RCC 7860 (cell line): ENCODE data around the gene AP1G2.
"Not testable (repeated sequence)": the region's sequence is repeated elsewhere in the genome, so short reads cannot be mapped to it uniquely, and the experiment has no call there.

ENCODE experiments used
- DNase-seq: peaks from one replicate; pipeline ENCODE4 v3.0.0-alpha.2; 2015; ENCODE audit warnings: low spot score
- FAIRE-seq: peaks from 2 replicates; lab custom pipeline; 2012; peaks lifted over from hg19 to GRCh38; lab: Jason Lieb, UNC

AP1G2 gene

DNA sequence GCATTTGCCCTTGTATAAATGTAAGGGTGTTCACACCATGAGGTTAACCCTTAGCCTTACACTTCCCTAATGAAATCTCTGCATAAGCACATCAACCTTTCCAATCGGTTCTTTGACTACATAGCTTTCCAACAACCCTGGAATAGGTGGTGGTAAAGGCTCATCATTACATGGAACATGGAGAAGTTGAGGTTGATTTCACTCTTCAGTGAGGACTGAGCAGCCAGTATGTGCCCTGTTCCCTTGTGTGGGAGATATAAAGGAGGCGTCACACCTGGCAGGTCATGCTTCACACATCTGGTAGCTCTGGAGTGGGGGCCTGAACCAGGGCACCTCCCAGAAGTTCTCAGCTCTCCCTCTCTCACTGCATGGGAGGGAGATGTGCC, 32.7 kb upstream of the AP1G2 start:
- no peak for DNase-seq

GRCh38 chr14:23594191-23594590, 26.6 kb upstream of the AP1G2 start:
- FAIRE-seq, DNase-seq: not testable (repeated sequence)

More for the DNA sequence above, 32.7 kb upstream of the AP1G2 start:
- FAIRE-seq = no peak

DNA sequence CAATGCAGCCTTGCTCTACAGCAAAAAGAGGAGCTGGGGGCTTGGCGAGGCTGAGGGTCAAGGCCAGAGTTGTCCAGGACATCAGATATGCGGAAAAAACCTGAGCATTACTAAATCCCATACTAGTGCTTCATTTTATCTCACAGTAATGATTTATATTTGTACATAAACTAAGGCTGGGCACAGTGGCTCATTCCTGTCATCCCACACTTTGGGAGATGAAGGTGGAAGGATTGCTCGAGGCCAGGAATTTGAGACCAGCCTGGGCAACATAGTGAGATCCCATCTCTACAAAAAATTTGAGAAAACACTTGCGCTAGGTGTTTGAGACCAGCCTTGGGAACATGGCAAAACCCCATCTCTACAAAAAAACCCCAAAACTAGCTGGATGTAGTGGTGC, 22.6 kb upstream of the AP1G2 start:
- FAIRE-seq = no peak

GRCh38 chr14:23589606-23590005, 22.0 kb upstream of the AP1G2 start:
- DNase-seq (no peak), FAIRE-seq (no peak)

More for the DNA sequence above, 22.6 kb upstream of the AP1G2 start:
- no peak for DNase-seq

GRCh38 chr14:23588884-23589598, 21.4 kb upstream of the AP1G2 start:
- FAIRE-seq = no peak

GRCh38 chr14:23584527-23585203, 17.1 kb upstream of the AP1G2 start:
- not testable (repeated sequence) for DNase-seq, FAIRE-seq

More at GRCh38 chr14:23588884-23589598, 21.4 kb upstream of the AP1G2 start:
- peak; percentile 54 for DNase-seq

GRCh38 chr14:23583761-23584526, 16.4 kb upstream of the AP1G2 start:
- FAIRE-seq, DNase-seq: not testable (repeated sequence)

- FAIRE-seq (no peak), DNase-seq (no peak)
Observed at GRCh38 chr14:23582906-23583760, 15.5 kb upstream of the AP1G2 start.

DNA sequence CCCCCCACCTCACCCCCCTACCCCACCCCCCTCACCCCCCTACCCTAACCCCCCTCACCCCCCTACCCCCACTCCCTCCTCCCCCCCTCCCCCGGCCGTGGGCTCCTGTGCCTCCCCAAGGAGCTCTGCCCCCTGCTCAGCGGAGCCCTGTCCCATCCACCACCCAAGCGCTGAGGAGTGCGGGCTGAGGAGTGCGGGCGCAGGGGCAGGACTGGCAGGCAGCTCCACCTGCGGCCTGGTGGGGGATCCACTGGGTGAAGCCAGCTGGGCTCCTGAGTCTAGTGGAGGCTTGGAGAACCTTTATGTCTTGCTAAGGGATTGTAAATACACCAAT, 13.3 kb upstream of the AP1G2 start:
- no peak for FAIRE-seq
- DNase-seq = no peak

GRCh38 chr14:23580152-23580926, 12.7 kb upstream of the AP1G2 start:
- FAIRE-seq (no peak), DNase-seq (no peak)

DNA sequence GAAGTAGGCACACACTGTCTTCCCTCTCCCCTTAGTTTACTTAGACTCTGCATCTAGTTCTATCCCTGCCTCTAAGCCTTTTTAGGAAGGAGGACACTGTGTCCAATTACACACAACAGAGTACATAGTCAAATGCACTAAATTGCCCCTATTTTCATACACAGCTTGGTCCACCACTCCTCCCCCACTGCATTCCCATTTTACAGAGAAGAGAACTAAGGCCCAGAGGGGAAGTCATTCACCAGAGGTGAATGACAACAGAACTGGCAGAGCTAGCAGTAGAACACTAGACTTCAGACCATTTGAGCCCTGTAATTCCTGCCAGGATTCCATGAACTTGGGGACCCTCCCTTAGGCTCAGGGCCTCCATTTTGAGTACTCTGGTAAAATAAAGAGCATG, 12.1 kb upstream of the AP1G2 start:
- DNase-seq = no peak
- FAIRE-seq = no peak

DNA sequence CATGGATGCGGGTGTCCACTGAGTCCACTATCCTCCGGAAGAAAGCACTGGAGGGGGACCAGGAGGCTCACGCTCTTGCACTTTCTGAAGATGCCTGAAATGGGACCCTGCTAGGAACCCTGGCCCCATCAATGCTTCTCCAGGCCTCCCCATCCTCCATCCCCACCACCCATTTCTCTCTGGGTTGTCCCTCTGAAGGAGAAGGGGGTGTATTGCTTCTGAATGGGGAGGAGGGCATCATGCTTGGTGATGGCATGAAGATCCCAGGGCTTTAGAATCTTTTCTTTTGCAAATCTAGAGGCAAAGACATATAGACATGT, 11.7 kb upstream of the AP1G2 start:
- DNase-seq (no peak), FAIRE-seq (no peak)

DNA sequence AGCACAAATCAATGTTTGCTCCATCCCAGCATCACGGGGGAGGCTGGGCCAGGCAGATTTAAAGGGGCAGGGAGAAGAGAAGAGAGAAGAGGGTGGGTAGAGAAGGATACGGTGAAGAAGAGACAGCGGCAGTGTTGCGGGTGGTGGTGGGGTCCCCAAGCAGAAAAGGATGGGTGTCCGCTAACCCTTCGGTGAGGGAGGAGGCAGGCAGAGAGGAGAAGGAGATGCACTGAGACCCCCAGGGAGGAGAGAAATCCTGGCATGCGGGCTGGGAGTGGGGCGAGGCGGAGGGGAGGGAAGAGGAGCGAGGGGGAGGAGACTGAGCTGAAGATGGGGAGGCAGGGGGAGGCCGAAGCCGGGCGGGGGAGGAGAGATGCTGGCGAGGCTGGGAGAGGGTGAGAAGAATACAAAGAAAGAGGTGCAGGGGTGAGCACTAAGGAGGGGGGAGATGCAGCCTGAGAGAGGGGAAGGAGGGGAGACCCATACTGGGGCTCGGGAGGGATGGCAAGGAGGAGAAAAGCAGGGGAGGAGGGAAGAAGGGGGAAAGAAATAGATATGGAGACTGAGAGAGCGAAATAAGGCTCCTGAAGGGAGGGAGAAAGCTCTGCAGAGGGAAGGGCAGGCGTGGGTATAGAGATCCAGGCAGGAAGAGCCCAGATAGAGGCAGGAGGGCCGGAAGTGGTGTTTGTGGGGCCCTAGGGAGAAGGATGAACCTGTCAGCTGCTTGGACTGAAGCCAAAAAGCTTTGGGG, 11.1 kb upstream of the AP1G2 start, which contains the start of gene JPH4:
TSS of gene JPH4 (minus strand) at position 231 of the 751 bp plus-strand sequence. CDS start 1,337 bp downstream, outside the sequence.
- DNase-seq (no peak), FAIRE-seq (no peak)

DNA sequence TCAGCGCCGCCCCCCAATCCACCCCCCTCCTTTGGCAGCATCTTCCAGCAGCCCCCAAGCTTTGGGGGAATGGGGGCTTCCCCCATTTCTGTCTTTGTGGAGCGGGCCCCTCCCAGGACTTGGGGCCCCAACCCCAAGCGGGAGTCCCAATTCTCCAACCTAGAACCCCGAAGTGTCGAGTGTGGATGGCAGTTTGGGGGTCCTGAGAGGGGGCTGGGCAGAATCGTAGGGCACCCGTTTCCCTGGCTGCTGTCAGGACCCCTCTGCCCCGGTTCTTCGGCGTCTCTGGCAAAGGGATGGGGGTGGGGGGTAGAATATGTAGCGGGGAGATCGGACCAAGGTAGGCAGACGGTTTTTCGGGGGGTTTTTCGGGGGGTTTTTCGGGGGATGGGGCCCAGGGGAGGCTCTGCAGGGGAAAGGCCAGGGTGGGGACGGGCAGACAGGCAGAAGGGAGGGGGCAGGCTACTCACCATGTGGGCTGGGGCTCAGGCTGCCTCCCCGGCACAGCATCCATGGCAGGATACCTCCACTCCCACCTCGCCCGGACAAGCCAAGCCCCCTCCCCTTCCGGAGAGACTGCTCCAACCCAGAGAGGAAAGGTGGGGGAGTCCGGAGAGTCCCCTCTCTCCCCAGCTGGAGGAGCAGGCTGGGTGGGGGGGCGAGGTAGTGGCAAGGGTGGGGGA, 10.3 kb upstream of the AP1G2 start:
- DNase-seq (no peak), FAIRE-seq (no peak)

- FAIRE-seq (no peak), DNase-seq (no peak)
Observed at GRCh38 chr14:23577004-23577681, 9.6 kb upstream of the AP1G2 start.

DNA sequence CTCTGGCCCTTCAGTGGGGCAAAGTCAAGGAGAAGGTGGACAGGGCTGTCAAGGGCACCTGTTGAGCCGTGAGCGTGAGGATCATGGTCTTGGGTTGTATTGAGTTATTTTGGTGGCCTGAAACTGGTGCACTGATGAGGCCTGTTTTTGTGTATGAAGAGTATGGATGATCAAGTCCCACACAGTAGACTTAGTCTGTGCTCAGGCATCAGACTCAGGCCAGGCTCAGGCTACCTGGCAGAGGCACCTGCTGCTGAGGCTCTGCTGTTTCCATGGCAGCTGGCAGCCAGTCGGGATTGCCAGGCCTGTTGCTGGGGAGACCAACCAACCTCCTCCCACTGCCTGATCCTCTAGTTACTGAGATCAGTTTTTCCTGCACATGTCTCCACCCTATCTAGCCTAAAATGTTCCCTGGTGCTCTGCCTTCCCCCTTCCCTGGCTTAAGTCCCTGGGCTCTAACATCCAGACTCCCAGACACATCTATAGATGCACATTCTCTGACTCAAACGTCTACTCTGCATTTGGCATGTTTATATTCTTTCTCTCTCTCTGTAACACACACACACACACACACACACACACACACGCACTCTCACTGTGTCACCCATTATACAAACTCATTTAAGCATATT, 5.9 kb upstream of the AP1G2 start:
- DNase-seq (no peak), FAIRE-seq (no peak)

GRCh38 chr14:23572836-23573235, 5.2 kb upstream of the AP1G2 start:
- DNase-seq = no peak
- no peak for FAIRE-seq

GRCh38 chr14:23572524-23572828, 4.9 kb upstream of the AP1G2 start:
- no peak for FAIRE-seq
- DNase-seq = no peak
